HTERT RPE-1 (cell line): ENCODE results near the gene SEC31A.

Source experiments
- in situ Hi-C: fragments of 300-500 bp; cut with MboI; formaldehyde crosslinking; loops from 4 replicates; pipeline ENCODE4 v1.14.3; 2020; ENCODE audit warnings: low sequenced_read_pairs

The SEC31A gene

DNA sequence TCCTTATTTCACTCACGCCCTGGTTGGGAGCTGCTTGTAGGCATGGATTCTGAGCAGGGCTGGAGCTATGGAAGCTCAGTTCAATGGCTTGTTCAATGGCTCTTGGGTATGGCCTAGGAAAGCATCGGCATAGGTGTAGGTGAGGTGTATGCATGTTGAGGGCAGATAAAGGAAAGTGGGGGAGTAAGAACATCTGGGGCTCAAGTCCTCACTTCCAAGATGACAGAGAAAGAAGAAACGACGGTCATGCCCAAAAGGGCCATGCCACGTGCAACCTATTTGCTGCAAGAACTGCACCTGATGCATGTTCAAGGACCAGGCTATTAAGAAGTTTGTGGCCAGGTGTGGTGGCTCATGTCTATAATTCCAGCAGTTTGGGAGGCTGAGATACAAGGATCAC, 115.7 kb downstream of the SEC31A start:
- in situ Hi-C loops = no loop called here

- in situ Hi-C loops = no loop called here
Observed at GRCh38 chr4:82774711-82775171, 116.2 kb downstream of the SEC31A start.

DNA sequence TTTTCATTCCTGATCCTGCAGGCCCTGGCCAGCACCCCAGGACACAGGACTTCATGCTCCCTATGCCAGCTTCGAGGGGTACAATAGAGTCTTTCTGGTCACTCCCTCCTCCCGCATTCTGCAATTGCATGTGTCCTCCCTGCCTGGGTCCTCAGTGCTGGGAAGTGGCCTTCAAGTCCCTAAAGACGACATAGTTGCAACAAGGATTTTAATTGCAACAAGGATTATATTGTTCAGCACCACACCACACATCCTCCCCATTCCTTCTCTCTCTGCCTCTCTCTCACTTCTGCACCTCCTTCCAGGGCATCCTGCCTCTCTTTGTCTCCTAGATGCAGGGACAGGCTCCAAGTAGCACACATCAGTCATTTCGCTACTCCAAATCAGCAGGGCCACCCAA, 117.9 kb downstream of the SEC31A start:
- in situ Hi-C loops = no loop called here

GRCh38 chr4:82770607-82771006, 120.3 kb downstream of the SEC31A start:
- in situ Hi-C loops = no loop called here
